Stimulated activated CD4-positive, alpha-beta T cell treated with anti-CD3 and anti-CD28 coated beads, Interleukin-1b, Interleukin-23, amount 100 ng/mL, for 48 hours (primary cell): ENCODE measurements around the gene CD248.

Experiments used
- DNase-seq: peaks from one replicate; pipeline ENCODE4 v3.0.0-alpha.2; 2020

CD248 gene

DNA sequence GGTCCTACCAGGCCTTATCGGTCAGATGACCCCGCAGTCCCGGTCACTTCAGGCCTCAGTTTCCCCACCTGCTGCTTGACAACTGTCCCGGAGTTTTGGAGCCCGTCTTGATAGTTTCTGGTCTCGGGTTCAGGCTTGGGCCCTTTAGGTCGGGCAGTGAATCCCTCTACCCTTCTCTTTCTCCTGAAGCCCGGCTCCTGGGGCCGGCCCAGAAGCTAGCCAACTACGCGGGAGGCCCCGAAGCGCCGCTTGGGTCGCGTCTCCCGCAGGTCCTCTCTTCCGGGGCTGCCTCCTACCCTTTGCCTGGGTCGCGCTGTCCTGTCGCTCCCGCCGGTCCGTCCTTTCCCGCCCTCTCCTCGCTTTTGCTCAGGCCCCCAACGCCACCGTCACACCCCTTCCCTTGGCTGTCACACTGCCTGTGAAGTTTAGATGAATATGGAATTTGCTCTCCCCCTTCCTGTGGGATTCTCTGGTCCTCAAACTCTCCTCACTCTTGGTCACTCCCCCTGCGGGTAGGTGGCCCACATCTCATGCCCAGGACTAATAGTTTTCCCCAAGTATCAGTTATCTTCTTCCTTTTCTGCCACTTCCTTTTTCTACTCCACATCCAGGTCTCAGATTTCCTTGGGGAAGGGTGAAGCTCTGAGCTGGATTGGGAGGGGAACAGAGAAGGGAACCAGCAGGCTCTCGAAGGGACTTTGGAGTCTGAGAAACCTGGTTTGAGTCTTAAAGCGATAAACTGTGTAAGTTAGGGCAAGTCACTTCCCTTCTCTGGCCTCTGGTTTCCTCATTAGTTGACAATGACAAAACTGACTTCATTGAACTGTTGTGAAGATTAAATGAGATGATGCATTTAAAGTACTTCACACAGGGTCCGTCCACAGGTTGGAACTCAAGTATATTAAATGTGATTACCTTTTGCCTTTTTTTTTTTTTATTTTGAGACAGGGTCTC is 47.6 kb downstream of the CD248 start:
- no peak for DNase-seq

DNA sequence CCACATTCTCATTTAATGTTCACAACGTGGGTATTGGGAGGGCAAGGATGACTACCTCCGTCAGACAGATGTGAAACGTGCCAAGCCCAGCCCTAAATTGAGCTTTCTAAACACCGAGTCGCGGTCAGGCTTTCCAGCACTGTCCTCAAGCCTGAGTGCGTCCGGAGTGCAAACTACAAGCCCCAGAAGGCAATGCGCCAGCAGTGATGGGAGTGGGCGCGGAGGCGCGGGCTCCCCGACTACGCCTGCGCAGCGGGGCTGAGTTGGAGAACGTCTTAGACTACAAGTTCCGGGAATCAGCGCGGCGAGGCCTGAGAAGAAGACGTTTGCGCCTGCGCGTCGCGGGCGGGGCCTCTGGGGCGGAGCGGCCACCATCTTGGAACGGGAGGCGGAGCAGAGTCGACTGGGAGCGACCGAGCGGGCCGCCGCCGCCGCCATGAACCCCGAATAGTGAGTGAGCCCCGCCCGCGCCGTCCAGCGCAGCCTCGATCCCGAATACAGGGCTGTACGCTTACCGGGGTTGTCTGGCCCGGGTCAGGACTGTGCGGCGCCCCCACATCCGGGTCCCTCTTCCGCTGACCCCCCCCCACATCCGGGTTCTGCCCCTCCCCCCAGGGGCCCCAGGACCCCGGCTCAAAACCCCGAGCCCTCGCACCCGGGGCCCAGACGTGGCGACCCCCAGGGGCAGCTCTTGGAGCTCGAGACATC is 48.4 kb downstream of the CD248 start, which contains the start of gene RAB1B:
Gene RAB1B (plus strand): TSS at position 396 of the 708 bp plus-strand sequence. CDS start 41 bp downstream, at position 437.
- peak; percentile 100 for DNase-seq

- DNase-seq: peak; percentile 89
Measured at GRCh38 chr11:66267379-66268243, 49.2 kb downstream of the CD248 start.

GRCh38 chr11:66267039-66267378 is 49.8 kb downstream of the CD248 start:
- no peak for DNase-seq

- no peak for DNase-seq
Measured at GRCh38 chr11:66266378-66267038, 50.3 kb downstream of the CD248 start.

- no peak for DNase-seq
Measured at GRCh38 chr11:66265531-66266377, 51.1 kb downstream of the CD248 start.

DNA sequence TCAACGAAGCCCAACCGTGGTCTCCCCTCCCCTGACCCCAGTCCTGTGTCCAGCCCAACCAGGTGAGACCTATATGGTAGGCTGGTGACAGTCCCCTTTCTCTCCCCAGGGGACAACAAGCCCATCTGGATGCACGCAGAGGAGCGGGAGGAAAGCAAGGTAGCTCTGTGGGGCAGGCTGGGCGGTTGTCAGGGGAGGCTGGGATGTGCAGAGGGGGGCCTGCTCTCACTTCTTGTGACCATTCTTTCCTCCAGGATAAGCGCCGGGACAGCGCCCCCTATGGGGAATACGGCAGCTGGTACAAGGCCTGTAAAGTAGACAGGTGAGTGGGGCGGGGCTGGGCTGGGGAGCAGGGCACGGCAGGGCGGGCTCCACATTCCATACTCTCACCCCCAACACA is 51.9 kb downstream of the CD248 start:
- peak; percentile 49 for DNase-seq
